Right lobe of liver (tissue), 6 donors: Measurements from ENCODE around the gene TFCP2L1. TPM values are rescaled to one million over a fixed set of nuclear protein-coding genes. Genes with fewer than 3 reads are reported as not detected.
A peak's percentile ranks its signal among the peaks of the same experiment; 100 is the strongest.

Experiments
- ATAC-seq, 4 donors: fragments of 200-7000 bp; cut with Tn5 transposase; one replicate each; pipeline ENCODE4 v1.9.1; 2020; ENCODE audit warnings: mild to moderate bottlenecking in 4 of 4, moderate library complexity in 4 of 4
- DNase-seq, 3 donors: peaks; one replicate each; pipeline ENCODE4 v3.0.0-alpha.2; 2020
- H3K27ac ChIP-seq, 3 donors: fragments of 200-600 bp; one replicate each; pipeline ENCODE4 v1.8.0; 2022
- H3K27me3 ChIP-seq, 2 donors: fragments of 200-600 bp; one replicate each; pipeline ENCODE4 v1.8.0; 2022
- H3K36me3 ChIP-seq, 4 donors: fragments of 200-600 bp; sonication (generic) in 1 of 4; one replicate each; pipeline versions ENCODE4 v1.5.1 to v1.8.0; 2017 to 2022; ENCODE audit warnings: control low read depth in 1 of 4
- H3K4me1 ChIP-seq, 4 donors: fragments of 200-600 bp; sonication (generic) in 1 of 4; one replicate each; pipeline versions ENCODE4 v1.5.1 to v1.8.0; 2017 to 2022; ENCODE audit warnings: control low read depth in 1 of 4
- H3K4me3 ChIP-seq, 3 donors: fragments of 200-600 bp; one replicate each; pipeline ENCODE4 v1.8.0; 2022
- H3K9me3 ChIP-seq, 4 donors: fragments of 200-600 bp; sonication (generic) in 1 of 4; one replicate each; pipeline versions ENCODE4 v1.5.1 to v1.8.0; 2017 to 2022; ENCODE audit warnings: control low read depth in 1 of 4
- POLR2A ChIP-seq: fragments of 450-650 bp; IDR thresholded peaks from one replicate; pipeline ENCODE4 v1.6.1; 2017; ENCODE audit warnings: antibody characterized with exemption, mild to moderate bottlenecking
- WGBS: methylation state at CpG from one replicate; pipeline ENCODE4 v1.1.6; 2018; ENCODE audit warnings: low coverage, low lambda C conversion rate; ENCODE audit not compliant: insufficient coverage; ENCODE audit errors: missing lambda C conversion rate; 5-methylcytosine and 5-hydroxymethylcytosine counted together
- intact Hi-C, 2 donors: fragments of 100-400 bp; cut with DNase I; formaldehyde crosslinking; loops; one replicate each; pipeline versions ENCODE4 v1.11.2 to v1.14.1; 2022
- total RNA-seq, 6 experiments: library from RNA; depleted of rRNA in 2 of 6; stranded (reverse); fragments of >200 nt in 2 of 6; fragmentation: NEBNext Ultra II Directional in 3 of 6; extraction: Animal tissue kit (Norgen Biotek cat#: 25700) in 3 of 6; gene quantifications; one replicate each; pipeline versions ENCODE4 v1.1.0 to v1.2.4, GENCODE V29; 2016 to 2023
- TF ChIP-seq, protein P1 (sequence below), 4 donors: fragments of 200-600 bp in 3 of 4; fragments of 450-650 bp in 1 of 4; IDR thresholded peaks; one replicate each; pipeline versions ENCODE4 v1.5.1 to v1.8.0; 2016 to 2022; ENCODE audit warnings: antibody characterized with exemption in 4 of 4, mild to moderate bottlenecking in 2 of 4
- donor health status: DM: no; HTN: yes; CAD: no.
- donor health status: DM: no; HTN: no; CAD: no.
- donor health status: DM: no; HTN: no; CAD: no.
- donor health status: DM: no; HTN: yes; CAD: no.
- donor health status: DM: no; HTN: yes; CAD: no.

Gene TFCP2L1
- total RNA-seq, 6 experiments from 2014 or later = 0.26 to 1.7 (median 0.34) TPM

DNA sequence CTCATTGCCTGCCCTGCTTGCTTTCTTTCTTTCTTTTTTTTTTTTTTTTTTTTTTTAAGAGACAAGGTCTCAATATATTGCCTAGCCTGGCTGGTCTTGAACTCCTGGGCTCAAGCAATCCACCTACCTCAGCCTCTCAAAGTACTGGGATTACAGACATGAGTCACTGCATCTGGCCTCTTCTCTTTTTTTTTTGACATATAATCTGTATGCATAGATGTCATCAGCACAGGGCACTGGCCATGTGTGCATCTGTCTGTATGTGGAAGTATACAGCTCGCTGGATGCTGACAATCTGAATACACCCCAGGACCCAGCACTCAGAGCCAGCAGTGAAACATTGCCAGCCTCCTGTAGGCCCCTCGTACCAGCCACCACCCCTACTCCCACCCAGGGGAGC lies 49.5 kb downstream of the TFCP2L1 start:
- H3K27me3 ChIP-seq = no peaks in the 10 kb centered on the region
- intact Hi-C loops = no loop called here
- H3K4me3 ChIP-seq = no peak overlapping the region
- H3K9me3 ChIP-seq = no peaks in the 10 kb centered on the region
- ATAC-seq (no peak), DNase-seq (no peak)
- TF ChIP-seq POLR2A = no peak
- TF ChIP-seq, protein P1, sequence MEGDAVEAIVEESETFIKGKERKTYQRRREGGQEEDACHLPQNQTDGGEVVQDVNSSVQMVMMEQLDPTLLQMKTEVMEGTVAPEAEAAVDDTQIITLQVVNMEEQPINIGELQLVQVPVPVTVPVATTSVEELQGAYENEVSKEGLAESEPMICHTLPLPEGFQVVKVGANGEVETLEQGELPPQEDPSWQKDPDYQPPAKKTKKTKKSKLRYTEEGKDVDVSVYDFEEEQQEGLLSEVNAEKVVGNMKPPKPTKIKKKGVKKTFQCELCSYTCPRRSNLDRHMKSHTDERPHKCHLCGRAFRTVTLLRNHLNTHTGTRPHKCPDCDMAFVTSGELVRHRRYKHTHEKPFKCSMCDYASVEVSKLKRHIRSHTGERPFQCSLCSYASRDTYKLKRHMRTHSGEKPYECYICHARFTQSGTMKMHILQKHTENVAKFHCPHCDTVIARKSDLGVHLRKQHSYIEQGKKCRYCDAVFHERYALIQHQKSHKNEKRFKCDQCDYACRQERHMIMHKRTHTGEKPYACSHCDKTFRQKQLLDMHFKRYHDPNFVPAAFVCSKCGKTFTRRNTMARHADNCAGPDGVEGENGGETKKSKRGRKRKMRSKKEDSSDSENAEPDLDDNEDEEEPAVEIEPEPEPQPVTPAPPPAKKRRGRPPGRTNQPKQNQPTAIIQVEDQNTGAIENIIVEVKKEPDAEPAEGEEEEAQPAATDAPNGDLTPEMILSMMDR (IDR thresholded peaks at IDR 0.05) = no peak
- WGBS = 88% methylated on average over 2 of the region's 2 CpGs
- no peaks in the 10 kb centered on the region for H3K36me3 ChIP-seq
- H3K27ac ChIP-seq = no peak overlapping the region
- no peaks in the 10 kb centered on the region for H3K4me1 ChIP-seq

DNA sequence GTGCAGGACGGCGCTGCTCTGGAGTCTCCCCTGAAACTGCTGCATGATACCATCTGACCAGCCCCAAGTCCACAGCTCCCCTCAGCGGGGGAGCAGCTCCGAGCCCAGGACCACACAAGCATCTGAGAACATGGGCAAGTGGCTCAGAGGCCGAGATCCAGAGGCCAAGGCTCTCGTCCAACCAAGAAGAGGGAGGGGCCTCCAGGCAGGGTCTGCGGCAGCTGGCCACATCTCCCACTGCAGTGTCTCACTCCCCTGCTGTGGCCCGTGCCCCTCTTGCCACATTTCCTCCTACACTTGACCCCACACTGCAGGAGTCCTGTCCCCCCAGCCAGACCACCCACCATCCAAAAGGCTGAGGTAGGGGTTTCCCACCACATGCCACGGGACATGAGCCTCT lies 50.2 kb downstream of the TFCP2L1 start:
- Histone ChIP-seq H3K4me3 (no peak overlapping the region), H3K4me1 (no peaks in the 10 kb centered on the region), H3K36me3 (no peaks in the 10 kb centered on the region), H3K9me3 (no peaks in the 10 kb centered on the region), H3K27ac (no peak overlapping the region), H3K27me3 (no peaks in the 10 kb centered on the region)
- DNase-seq (peak in 1 of 3 donors; percentile 32), ATAC-seq (no peak)
- WGBS = 61% methylated on average over 3 of the region's 9 CpGs
- no peak for TF ChIP-seq POLR2A
- TF ChIP-seq, protein P1 (IDR thresholded peaks at IDR 0.05) = no peak
- intact Hi-C loops = no loop called here

GRCh38 chr2:121234144-121234543 lies 50.9 kb downstream of the TFCP2L1 start:
- 100% methylated on average over 1 of the region's 7 CpGs for WGBS
- Histone ChIP-seq H3K9me3 (no peaks in the 10 kb centered on the region), H3K27me3 (no peaks in the 10 kb centered on the region), H3K4me1 (no peaks in the 10 kb centered on the region), H3K27ac (no peak overlapping the region), H3K36me3 (no peaks in the 10 kb centered on the region), H3K4me3 (no peak overlapping the region)
- TF ChIP-seq, protein P1 (IDR thresholded peaks at IDR 0.05) = no peak
- no peak for TF ChIP-seq POLR2A
- ATAC-seq = no peak
- DNase-seq = peak in 1 of 3 donors; percentile 27
- intact Hi-C loops = no loop called here

DNA sequence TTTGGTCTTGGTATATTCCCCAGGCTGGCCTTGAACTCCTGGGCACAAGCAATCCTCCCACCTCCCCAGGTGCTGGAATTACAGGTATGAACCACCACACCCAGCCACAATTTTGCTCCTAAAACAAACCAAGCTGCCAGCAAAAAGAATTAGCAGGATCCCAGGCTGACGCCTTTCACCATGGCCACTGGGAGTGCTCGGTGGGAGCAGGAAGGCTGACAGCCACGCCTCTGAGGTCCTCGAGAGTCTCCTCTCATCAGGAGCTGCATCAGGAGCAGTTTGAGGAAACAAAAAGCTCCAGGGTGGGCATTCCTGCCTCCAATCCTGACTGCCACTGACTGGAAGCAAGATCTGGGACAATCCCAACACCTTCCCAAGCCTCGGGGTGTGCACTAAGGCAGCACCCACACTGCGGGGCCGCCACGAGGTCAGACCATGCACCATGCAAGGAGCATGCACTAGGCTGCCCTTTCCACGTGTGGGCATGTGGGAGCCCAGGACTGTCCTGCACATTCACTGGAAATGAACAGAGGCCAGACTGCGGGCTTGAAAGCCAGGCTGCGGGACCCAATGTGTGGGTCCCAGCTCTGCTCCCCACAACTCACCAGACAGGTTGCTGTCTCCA lies 51.4 kb downstream of the TFCP2L1 start:
- TF ChIP-seq POLR2A = no peak
- TF ChIP-seq, protein P1 (IDR thresholded peaks at IDR 0.05) = no peak
- ATAC-seq (no peak), DNase-seq (peak in 1 of 3 donors; percentile 29)
- Histone ChIP-seq H3K4me1 (no peaks in the 10 kb centered on the region), H3K27me3 (no peaks in the 10 kb centered on the region), H3K36me3 (no peaks in the 10 kb centered on the region), H3K4me3 (no peak overlapping the region), H3K27ac (no peak overlapping the region), H3K9me3 (no peaks in the 10 kb centered on the region)
- intact Hi-C loops = no loop called here
- WGBS = 84% methylated on average over 5 of the region's 11 CpGs
